ENCODE results near the gene ZNF316.

ZNF316 gene

GRCh38 chr7:6636741-6637543 lies at the start of gene ZNF316:
Gene ZNF316 (plus strand): TSS chr7:6637318. CDS start chr7:6642410, 5,092 bp downstream.
- peak; percentile 52 for DNase-seq (ENCODE audit: low read depth)

DNA sequence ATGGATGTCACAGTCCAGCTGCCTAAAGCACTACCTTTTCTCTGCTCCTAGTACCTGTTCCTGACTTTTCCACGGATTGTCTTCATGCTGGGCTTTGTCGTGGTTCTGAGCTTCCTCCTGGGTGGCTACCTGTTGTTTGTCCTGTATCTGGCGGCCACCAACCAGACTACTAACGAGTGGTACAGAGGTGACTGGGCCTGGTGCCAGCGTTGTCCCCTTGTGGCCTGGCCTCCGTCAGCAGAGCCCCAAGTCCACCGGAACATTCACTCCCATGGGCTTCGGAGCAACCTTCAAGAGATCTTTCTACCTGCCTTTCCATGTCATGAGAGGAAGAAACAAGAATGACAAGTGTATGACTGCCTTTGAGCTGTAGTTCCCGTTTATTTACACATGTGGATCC lies 48.6 kb upstream of the ZNF316 start:
- DNase-seq (ENCODE audit: low read depth): no peak

GRCh38 chr7:6589151-6589828 lies 47.8 kb upstream of the ZNF316 start:
- DNase-seq (ENCODE audit: low read depth): no peak

DNA sequence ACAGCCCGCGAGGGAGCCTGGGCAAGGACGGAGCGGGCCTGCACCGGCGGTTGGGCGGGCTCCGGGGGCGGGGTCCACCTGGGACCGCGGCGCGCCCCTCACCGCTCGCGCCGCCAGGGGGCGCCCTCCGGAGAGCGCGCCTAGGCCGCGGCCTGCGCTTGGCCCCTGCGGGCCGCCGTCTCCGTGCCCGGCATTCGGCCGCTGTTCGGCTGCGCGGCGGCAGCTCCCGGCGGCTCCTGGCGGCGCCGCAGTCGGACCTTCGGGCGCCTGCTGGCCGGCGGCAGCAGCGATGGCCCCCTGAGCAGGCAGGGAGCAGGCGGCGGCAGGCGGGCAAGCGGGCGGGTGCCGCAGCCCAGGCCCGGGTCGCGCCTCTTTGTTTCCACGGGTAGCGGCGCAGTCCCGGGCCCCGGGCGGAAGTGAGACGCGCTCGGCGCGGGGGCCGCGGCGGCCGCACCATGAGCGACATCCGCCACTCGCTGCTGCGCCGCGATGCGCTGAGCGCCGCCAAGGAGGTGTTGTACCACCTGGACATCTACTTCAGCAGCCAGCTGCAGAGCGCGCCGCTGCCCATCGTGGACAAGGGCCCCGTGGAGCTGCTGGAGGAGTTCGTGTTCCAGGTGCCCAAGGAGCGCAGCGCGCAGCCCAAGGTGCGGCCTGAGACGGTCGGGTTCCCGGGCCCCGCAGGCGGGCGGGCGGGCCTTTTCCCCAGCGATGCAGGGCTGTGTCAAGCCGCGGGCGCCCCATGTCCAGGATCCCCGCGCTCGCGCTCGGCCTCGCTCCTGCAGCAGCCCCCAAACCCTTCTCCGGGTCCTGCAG lies 47.1 kb upstream of the ZNF316 start, which contains the start of gene INTS15:
Gene INTS15 (plus strand): TSS at position 193 of the 816 bp plus-strand sequence. CDS start 263 bp downstream, at position 456.
- peak; percentile 77 for DNase-seq (ENCODE audit: low read depth)

GRCh38 chr7:6590645-6591110 lies 46.4 kb upstream of the ZNF316 start:
- no peak for DNase-seq (ENCODE audit: low read depth)

DNA sequence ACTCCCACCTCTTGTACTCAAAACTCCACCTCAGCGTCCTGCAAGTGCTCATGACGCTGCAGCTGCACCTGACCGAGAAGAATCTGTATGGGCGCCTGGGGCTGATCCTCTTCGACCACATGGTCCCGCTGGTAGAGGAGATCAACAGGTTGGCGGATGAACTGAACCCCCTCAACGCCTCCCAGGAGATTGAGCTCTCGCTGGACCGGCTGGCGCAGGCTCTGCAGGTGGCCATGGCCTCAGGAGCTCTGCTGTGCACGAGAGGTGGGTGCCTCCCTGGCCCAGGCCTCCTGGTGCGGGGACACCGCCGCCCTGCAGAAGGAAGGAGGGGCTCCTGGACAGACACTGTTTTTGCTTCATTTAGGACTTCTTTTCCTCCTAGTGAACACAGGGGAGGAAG lies 37.0 kb upstream of the ZNF316 start:
- no peak for DNase-seq (ENCODE audit: low read depth)

DNA sequence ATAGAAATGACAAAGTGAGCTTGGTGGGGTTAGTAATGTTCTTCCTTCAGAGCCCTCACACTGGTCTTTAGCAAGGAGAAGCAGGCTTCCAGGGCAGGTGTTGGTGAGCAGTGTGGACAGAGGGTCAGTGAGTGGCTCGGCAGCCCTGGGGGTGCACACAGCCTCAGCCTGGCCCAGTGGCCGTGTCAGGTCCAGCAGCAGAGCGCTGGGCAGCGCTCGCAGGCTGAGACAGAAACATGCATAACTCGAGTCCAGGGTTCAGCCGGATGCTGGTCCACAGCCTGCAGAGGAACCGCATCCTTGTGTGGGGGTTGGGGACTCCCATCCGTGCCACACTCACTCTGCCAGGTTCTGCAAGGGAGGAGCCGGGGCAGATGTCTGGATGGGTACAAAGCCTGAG lies 32.7 kb upstream of the ZNF316 start:
- no peak for DNase-seq (ENCODE audit: low read depth)

- DNase-seq (ENCODE audit: low read depth): no peak
Measured at GRCh38 chr7:6606866-6607583, 30.1 kb upstream of the ZNF316 start.

- DNase-seq (ENCODE audit: low read depth): no peak
Measured at GRCh38 chr7:6607651-6608051, 29.5 kb upstream of the ZNF316 start.

GRCh38 chr7:6608081-6608480 lies 29.0 kb upstream of the ZNF316 start:
- no peak for DNase-seq (ENCODE audit: low read depth)

GRCh38 chr7:6608794-6609193 lies 28.3 kb upstream of the ZNF316 start:
- DNase-seq (ENCODE audit: low read depth): no peak

GRCh38 chr7:6612819-6613218 lies 24.3 kb upstream of the ZNF316 start:
- no peak for DNase-seq (ENCODE audit: low read depth)

- no peak for DNase-seq (ENCODE audit: low read depth)
Measured at GRCh38 chr7:6613706-6614105, 23.4 kb upstream of the ZNF316 start.

- DNase-seq (ENCODE audit: low read depth): no peak
Measured at GRCh38 chr7:6614953-6615722, 22.0 kb upstream of the ZNF316 start, which contains the start of gene ZNF853. Gene ZNF853 (plus strand): TSS chr7:6615610. CDS start chr7:6616175, 565 bp downstream.

DNA sequence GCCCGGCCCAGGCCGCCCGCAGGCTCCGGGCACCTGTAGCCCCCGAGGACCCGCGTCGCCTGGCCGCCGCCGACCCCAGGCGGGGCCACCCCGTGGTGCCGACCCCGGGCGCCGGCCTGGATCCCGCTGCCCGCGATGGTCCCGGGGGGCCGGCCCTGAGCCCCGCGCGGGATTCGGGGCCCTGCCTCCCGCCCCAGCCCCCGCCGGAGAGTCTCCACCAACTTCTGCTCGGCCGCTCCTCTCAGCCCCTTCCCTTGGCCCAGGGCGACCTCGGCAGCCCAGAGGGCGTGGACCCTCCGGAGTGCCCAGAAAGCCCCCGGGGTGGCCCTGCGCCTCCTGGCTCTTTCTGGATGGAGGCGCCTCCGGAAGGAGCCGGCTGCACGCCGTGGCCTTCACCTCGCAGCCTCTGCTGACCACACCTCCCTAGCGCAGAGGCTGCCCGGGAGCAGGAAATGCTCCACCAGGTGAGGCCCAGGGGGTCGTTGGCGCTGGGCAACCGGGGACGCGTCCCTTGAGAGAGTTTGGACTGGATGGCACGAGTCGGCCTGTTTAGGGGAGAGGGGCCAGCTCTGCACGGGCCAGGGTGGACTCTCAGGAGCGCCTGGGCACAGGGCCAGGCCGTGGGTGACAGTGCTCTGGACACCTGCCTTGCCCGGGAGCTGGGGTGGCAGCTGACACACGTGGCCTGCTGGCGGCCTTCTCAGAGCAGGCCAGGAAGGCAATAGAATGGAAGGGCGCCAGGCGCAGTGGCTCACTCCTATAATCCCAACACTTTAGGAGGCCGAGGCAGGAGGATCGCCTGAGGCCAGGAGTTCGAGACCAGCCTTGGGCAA lies 21.2 kb upstream of the ZNF316 start:
- DNase-seq (ENCODE audit: low read depth): no peak

DNA sequence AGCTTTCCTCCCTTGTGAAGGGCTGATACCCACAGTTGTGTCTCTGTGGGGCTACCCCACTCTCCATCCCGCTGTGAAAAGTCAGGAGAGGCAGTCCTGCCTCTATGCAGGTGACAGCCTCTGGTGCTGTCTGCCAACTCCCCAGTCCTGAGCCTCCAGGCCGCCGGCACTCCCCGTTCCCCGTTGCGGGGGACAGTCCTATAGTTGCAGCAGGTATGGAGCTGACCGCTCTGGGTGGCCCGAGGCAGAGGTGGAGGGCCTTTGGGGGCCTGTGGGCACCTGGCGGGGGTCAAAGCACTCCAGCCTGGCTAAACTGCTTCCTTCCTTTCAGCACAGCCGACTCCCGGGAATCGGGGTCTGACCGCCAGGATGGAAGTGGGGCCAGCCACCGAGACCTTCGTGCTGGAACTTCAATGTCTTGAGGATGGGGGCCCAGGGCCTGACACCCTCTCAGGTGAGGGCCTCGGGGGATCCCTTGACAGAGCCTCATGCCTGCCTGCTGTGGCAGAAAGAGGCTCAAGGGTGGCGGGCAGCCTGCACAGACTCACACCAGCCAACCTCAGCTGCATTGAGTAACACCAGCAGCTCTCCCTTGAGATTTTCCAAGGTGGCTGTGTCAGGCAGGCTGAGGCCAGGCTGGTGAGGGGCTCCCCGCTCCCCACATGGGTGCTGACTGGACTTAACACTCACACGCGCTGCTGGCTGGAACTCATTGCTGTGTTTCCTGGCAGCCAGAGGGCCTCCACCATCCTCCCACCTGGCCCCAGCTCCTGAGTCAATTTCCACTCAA lies 20.1 kb upstream of the ZNF316 start:
- DNase-seq (ENCODE audit: low read depth): no peak

- DNase-seq (ENCODE audit: low read depth): no peak
Measured at GRCh38 chr7:6618621-6619020, 18.5 kb upstream of the ZNF316 start.

DNA sequence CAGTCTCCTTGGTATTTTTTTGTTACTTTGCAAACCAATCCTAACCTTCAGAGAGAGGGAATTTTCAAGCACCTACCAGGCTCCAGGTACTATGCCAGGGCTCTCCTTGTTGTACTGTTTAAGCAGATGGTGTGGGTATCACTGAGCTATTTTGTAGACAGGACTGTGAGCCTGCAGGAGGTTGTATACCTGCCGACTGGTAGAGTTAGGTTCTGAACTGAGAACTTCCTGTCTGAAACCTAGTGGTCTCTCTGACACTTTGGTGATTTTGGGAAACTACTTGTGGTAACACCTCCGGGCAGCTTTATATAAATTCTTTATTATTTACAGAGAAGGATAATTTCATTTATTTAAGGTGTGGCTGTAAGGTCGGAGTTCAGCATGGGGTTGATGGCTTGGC lies 17.2 kb upstream of the ZNF316 start:
- no peak for DNase-seq (ENCODE audit: low read depth)
